Thyroid gland (tissue), 4 donors: Measurements from ENCODE around the gene P4HTM. TPM values are rescaled to one million over a fixed set of nuclear protein-coding genes. Genes with fewer than 3 reads are reported as not detected.
A peak's percentile ranks its signal among the peaks of the same experiment; 100 is the strongest.

Experiments
- DNase-seq, 2 donors: peaks; one replicate each; pipeline ENCODE4 v3.0.0-alpha.2; 2019
- H3K27ac ChIP-seq, 3 donors: fragments of 200-600 bp; sonication (generic); 1 replicate in 2 of 3; 2 replicates in 1 of 3; pipeline ENCODE4 v1.5.1; 2016 to 2019; ENCODE audit warnings: mild to moderate bottlenecking in 1 of 3, moderate library complexity in 1 of 3
- H3K27me3 ChIP-seq: fragments of 200-600 bp; sonication (generic); one replicate; pipeline ENCODE4 v1.5.1; 2019
- H3K36me3 ChIP-seq, 2 donors: fragments of 200-600 bp; sonication (generic); one replicate each; pipeline ENCODE4 v1.5.1; 2016 to 2019
- H3K4me1 ChIP-seq, 2 donors: fragments of 200-600 bp; sonication (generic); one replicate each; pipeline ENCODE4 v1.5.1; 2017 to 2019
- H3K4me3 ChIP-seq, 3 donors: fragments of 200-600 bp; sonication (generic); replicated peaks in 1 of 3; 1 replicate in 2 of 3; 2 replicates in 1 of 3; pipeline ENCODE4 v1.5.1; 2016; ENCODE audit warnings: mild to moderate bottlenecking in 1 of 3
- H3K9me3 ChIP-seq: fragments of 200-600 bp; sonication (generic); one replicate; pipeline ENCODE4 v1.5.1; 2017
- POLR2A ChIP-seq, 2 donors: fragments of 450-650 bp; IDR thresholded peaks; one replicate each; pipeline ENCODE4 v1.6.1; 2017; ENCODE audit warnings: antibody characterized with exemption in 2 of 2, mild to moderate bottlenecking in 2 of 2, moderate library complexity in 1 of 2
- WGBS, 2 donors: methylation state at CpG; one replicate each; pipeline ENCODE4 v1.1.5; 2017; 5-methylcytosine and 5-hydroxymethylcytosine counted together
- intact Hi-C: fragments of 100-400 bp; cut with DNase I; formaldehyde crosslinking; loops from one replicate; pipeline ENCODE4 v1.15.1; 2023
- total RNA-seq, 4 donors: library from RNA; depleted of rRNA; stranded (reverse); fragments of >200 nt; gene quantifications; one replicate each; pipeline ENCODE4 v1.2.3, GENCODE V29; 2016
- TF ChIP-seq, protein P1 (sequence below), 6 experiments: fragments of 200-600 bp in 3 of 6; fragments of 450-650 bp in 3 of 6; sonication (generic) in 3 of 6; IDR thresholded peaks; one replicate each; pipeline ENCODE4 v1.5.1; 2016 to 2019; ENCODE audit warnings: antibody characterized with exemption in 6 of 6, mild to moderate bottlenecking in 2 of 6, inconsistent platforms in 1 of 6, moderate library complexity in 1 of 6

P4HTM gene
- total RNA-seq, 4 donors from 2014 or later: 73.5 to 117 (median 95.0) TPM

DNA sequence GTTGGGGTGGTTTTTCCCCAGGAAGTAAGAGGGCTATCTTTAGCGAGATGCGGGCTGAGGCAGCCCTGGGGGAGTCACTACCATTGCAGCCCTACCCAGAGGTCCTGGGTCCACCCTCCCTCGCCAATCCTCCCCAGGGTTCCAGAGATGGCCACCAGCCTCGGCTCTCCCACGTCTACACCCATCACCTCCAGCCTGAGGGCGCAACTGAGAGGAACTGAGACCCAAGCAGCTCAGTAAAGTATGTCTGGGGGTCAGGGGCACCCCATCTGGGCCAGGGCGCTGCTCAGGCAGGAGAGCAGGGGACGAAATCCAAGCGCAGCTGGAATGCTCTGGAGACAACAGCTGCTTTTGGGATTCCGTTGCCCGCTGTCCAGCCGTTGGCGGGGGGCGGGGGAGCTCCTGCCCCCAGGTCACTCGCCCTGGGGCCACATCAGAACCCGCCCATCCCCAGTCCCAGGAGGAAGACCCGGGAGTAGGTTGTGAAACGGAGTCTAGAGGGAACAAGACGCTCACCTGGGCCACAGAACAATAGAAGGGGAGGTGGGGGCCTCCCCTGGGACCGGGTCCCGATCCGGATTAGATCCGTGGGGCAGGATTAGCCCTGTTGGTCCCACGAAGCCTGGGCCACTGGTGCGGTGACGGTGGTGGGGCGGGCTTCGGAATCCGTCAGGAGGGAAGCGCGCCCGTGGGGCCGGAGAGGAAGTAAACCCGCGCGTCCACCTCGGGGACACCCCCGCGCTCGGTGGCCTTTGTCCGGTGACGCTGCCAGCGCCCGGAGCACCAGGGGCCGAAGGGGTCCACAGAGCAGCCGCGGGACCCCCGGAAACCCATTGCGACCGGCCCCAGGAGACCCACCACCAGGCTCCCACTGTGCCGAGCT lies 30.5 kb downstream of the P4HTM start:
- Histone ChIP-seq H3K4me1 (peaks cover 31 to 38% of the 10 kb centered on the region in 2 donors), H3K36me3 (peaks cover 26 to 29% of the 10 kb centered on the region in 2 donors), H3K4me3 (peak overlapping the region; percentile 17 to 98 (median 23)), H3K9me3 (no peaks in the 10 kb centered on the region), H3K27ac (peak overlapping the region; percentile 94 to 100 (median 100)), H3K27me3 (no peaks in the 10 kb centered on the region)
- 3% methylated on average over 32 to 38 of the region's 51 CpGs for WGBS, 2 donors
- intact Hi-C loops: loop anchor here (10.0 kb wide), 1 partner anchor 74 kb away; the partner anchor contains the start of gene QRICH1
- TF ChIP-seq POLR2A (IDR thresholded peaks at IDR 0.05): no peak
- TF ChIP-seq, protein P1, sequence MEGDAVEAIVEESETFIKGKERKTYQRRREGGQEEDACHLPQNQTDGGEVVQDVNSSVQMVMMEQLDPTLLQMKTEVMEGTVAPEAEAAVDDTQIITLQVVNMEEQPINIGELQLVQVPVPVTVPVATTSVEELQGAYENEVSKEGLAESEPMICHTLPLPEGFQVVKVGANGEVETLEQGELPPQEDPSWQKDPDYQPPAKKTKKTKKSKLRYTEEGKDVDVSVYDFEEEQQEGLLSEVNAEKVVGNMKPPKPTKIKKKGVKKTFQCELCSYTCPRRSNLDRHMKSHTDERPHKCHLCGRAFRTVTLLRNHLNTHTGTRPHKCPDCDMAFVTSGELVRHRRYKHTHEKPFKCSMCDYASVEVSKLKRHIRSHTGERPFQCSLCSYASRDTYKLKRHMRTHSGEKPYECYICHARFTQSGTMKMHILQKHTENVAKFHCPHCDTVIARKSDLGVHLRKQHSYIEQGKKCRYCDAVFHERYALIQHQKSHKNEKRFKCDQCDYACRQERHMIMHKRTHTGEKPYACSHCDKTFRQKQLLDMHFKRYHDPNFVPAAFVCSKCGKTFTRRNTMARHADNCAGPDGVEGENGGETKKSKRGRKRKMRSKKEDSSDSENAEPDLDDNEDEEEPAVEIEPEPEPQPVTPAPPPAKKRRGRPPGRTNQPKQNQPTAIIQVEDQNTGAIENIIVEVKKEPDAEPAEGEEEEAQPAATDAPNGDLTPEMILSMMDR (IDR thresholded peaks at IDR 0.05): no peak
- peak; percentile 54 for DNase-seq

DNA sequence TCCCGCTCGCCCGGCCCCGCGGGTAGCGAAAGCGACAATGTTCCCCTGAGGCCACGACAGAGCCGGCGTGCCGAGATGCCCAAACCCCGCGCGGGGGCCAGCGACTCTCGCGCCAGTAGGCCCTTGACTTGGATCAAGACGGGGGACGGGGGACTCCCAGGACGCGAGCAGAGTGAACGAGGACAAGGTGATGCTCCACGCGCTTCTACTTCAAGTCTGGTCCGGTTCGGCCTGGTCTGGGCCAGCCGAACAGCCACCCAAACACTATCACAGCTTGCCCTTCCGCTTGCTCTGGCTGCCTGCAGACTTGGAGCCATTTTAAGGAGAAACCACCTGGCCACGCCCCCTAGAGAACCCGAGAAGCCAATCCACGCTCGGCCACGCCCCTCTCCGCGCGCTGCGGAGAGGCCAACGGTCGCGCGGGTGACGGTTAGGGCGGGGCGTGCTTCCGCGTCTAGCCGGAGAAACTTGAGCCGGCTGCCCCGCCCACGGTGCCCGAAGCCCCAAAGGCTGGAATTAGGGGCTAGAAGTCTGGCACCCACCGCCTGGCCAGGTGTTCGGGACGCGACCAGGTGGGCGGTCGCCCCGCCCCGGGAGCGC lies 31.3 kb downstream of the P4HTM start:
- 0% methylated on average over 6 to 15 of the region's 60 CpGs for WGBS, 2 donors
- H3K27me3 ChIP-seq: no peaks in the 10 kb centered on the region
- TF ChIP-seq, protein P1 (IDR thresholded peaks at IDR 0.05): no peak
- TF ChIP-seq POLR2A (IDR thresholded peaks at IDR 0.05): peak; percentile 92 to 100
- H3K27ac ChIP-seq: peak overlapping the region; percentile 94 to 100 (median 100)
- intact Hi-C loops: loop anchor here (10.0 kb wide), 1 partner anchor 73 kb away; the partner anchor contains the start of gene QRICH1
- H3K4me1 ChIP-seq: peaks cover 31 to 38% of the 10 kb centered on the region in 2 donors
- peak overlapping the region; percentile 77 to 98 (median 97) for H3K4me3 ChIP-seq
- peaks cover 25 to 27% of the 10 kb centered on the region in 2 donors for H3K36me3 ChIP-seq
- DNase-seq: peak; percentile 100
- no peaks in the 10 kb centered on the region for H3K9me3 ChIP-seq

DNA sequence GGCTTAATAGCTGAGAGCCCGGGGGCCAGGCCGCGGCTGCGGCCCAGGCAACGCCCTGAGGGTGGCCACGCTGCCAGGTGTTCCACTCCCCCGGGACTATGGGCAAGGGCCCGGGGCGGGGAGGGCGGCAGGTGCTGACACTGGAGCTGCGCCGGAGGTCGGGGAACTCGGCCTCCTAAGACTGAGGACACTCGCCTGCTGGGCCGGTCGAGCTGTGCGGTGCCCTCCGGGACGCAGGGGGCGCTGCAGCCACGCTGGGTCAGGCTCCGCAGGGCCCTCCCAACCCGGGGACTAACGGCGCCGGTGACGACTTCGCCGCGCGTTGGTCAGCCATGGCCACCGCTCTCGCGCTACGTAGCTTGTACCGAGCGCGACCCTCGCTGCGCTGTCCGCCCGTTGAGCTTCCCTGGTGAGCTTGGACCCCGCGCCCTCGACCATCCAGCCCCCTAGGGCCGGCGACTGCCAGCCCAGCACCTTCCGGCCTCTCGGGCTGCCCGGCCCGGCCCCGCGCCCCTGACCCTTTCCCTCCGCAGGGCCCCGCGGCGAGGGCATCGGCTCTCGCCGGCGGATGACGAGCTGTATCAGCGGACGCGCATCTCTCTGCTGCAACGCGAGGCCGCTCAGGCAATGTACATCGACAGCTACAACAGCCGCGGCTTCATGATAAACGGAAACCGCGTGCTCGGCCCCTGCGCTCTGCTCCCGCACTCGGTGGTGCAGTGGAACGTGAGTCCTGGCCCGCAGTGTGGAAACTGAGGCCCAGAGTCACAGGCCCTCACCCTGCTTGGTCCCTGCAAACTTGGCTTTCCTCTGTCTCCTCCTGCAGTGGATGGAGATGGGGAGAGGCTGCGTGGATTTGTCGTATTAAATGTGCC lies 32.0 kb downstream of the P4HTM start, which contains the start of gene NDUFAF3:
Gene NDUFAF3 (plus strand): TSS at position 309 of the 875 bp plus-strand sequence. CDS start 24 bp downstream, at position 333.
- no peaks in the 10 kb centered on the region for H3K27me3 ChIP-seq
- intact Hi-C loops: loop anchor here (10.0 kb wide), 1 partner anchor 73 kb away; the partner anchor contains the start of gene QRICH1
- peak; percentile 53 to 62 for TF ChIP-seq POLR2A (IDR thresholded peaks at IDR 0.05)
- TF ChIP-seq, protein P1 (IDR thresholded peaks at IDR 0.05): peak; percentile 81 to 99 (median 96)
- 0 to 3% methylated on average over 11 to 15 of the region's 83 CpGs for WGBS, 2 donors
- H3K4me1 ChIP-seq: peaks cover 30 to 37% of the 10 kb centered on the region in 2 donors
- H3K36me3 ChIP-seq: peaks cover 25% of the 10 kb centered on the region in 2 donors
- no peaks in the 10 kb centered on the region for H3K9me3 ChIP-seq
- peak within 1 kb of the TSS; percentile 77 to 98 (median 97) for H3K4me3 ChIP-seq
- peak; percentile 93 for DNase-seq
- H3K27ac ChIP-seq: peak within 1 kb of the TSS; percentile 94 to 100 (median 100)

DNA sequence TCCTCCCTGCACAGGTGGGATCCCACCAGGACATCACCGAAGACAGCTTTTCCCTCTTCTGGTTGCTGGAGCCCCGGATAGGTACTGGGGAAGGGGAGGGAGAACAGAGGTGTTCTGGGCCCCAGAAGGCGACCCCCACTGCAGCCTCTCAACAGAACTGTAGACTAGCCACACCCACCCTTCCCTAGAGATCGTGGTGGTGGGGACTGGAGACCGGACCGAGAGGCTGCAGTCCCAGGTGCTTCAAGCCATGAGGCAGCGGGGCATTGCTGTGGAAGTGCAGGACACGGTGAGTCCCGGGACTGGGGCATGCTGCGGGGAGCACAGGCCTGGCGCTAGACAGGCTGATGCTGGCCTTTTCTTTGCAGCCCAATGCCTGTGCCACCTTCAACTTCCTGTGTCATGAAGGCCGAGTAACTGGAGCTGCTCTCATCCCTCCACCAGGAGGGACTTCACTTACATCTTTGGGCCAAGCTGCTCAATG lies 32.7 kb downstream of the P4HTM start:
- no peak for TF ChIP-seq POLR2A (IDR thresholded peaks at IDR 0.05)
- TF ChIP-seq, protein P1 (IDR thresholded peaks at IDR 0.05): no peak
- Histone ChIP-seq H3K9me3 (no peaks in the 10 kb centered on the region), H3K27ac (peak overlapping the region; percentile 94 to 100 (median 100)), H3K4me1 (peaks cover 24 to 30% of the 10 kb centered on the region in 2 donors), H3K36me3 (peaks cover 25% of the 10 kb centered on the region in 2 donors), H3K4me3 (peak overlapping the region; percentile 77 to 98 (median 97)), H3K27me3 (no peaks in the 10 kb centered on the region)
- WGBS, 2 donors: 17 to 21% methylated on average over 9 to 11 of the region's 12 CpGs
- intact Hi-C loops: loop anchor here (10.0 kb wide), 1 partner anchor 72 kb away; the partner anchor contains the start of gene QRICH1
- DNase-seq: no peak
